ENCODE measurements around the gene LIN7A. TPM values are rescaled to one million over a fixed set of nuclear protein-coding genes. Genes with fewer than 3 reads are reported as not detected.

The LIN7A gene
- total RNA-seq, 1 experiment from 2014 or later: not detected

GRCh38 chr12:80861641-80862378 lies 75.9 kb downstream of the LIN7A start:
- Histone ChIP-seq H3K4me1 (ENCODE audit: control insufficient read depth, insufficient read depth, low read length) (no peaks in the 10 kb centered on the region), H3K36me3 (ENCODE audit: control insufficient read depth, insufficient read depth, low read length) (no peaks in the 10 kb centered on the region), H3K4me3 (ENCODE audit: low read depth in 2 of 2, low read length in 2 of 2) (no peak overlapping the region), H3K27ac (ENCODE audit: low read length) (no peak overlapping the region), H3K27me3 (ENCODE audit: control insufficient read depth, insufficient read depth, low read length) (no peaks in the 10 kb centered on the region), H3K9me3 (ENCODE audit: control insufficient read depth, insufficient read depth, low read depth, low read length) (no peaks in the 10 kb centered on the region)
- no peak for ATAC-seq
- no peak for TF ChIP-seq REST (IDR thresholded peaks at IDR 0.05; ENCODE audit: insufficient read depth in 1 of 2, low read depth in 2 of 2, low read length in 1 of 2)
- no peak for TF ChIP-seq TCF7L2 (IDR thresholded peaks at IDR 0.05; ENCODE audit: low read depth, low read length)
- CTCF ChIA-PET: no interaction called here
- intact Hi-C loops (cut with micrococcal nuclease; ENCODE audit: unreplicated experiment): no loop called here
- POLR2A ChIA-PET: no interaction called here
- no peak for DNase-seq (ENCODE audit: low read depth, low spot score)
- no TSS peak for BruUV-seq (replicated peaks)
- in situ Hi-C loops (cut with HindIII; ENCODE audit: low pct_unique_long_range_greater_than_20kb, low sequenced_read_pairs): no loop called here

- ChIA-PET CTCF (no interaction called here), POLR2A (no interaction called here)
- Histone ChIP-seq H3K36me3 (ENCODE audit: control insufficient read depth, insufficient read depth, low read length) (no peaks in the 10 kb centered on the region), H3K9me3 (ENCODE audit: control insufficient read depth, insufficient read depth, low read depth, low read length) (no peaks in the 10 kb centered on the region), H3K27me3 (ENCODE audit: control insufficient read depth, insufficient read depth, low read length) (no peaks in the 10 kb centered on the region), H3K27ac (ENCODE audit: low read length) (no peak overlapping the region), H3K4me3 (ENCODE audit: low read depth in 2 of 2, low read length in 2 of 2) (no peak overlapping the region), H3K4me1 (ENCODE audit: control insufficient read depth, insufficient read depth, low read length) (no peaks in the 10 kb centered on the region)
- DNase-seq (ENCODE audit: low read depth, low spot score) (no peak), ATAC-seq (no peak)
- BruUV-seq (replicated peaks): no TSS peak
- in situ Hi-C loops (cut with HindIII; ENCODE audit: low pct_unique_long_range_greater_than_20kb, low sequenced_read_pairs): no loop called here
- intact Hi-C loops (cut with micrococcal nuclease; ENCODE audit: unreplicated experiment): no loop called here
- TF ChIP-seq CTCF (IDR thresholded peaks at IDR 0.05) (no peak), SIN3A (IDR thresholded peaks at IDR 0.05; ENCODE audit: borderline replicate concordance, insufficient read depth, low read depth, low read length) (no peak)
Observed at GRCh38 chr12:80860928-80861327, 76.8 kb downstream of the LIN7A start.

DNA sequence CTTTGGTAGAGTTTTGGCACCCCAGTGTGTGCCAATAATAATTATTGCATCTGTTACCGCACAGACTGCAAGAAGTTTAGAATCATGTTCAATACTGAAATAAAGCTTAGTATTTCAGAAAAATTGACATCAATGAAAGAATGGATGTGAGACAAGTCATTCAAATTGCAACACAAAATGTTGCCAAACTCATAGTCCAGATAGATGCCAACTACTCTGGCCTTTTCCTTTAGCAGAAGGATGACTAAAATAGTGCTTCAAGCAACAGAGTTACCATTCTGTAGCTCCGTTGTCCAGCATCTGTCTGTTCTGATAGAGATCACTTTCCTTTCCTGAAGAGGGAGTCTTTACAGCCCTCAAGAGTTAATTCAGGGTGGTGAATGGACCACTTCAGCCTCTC lies 77.5 kb downstream of the LIN7A start:
- ATAC-seq (no peak), DNase-seq (ENCODE audit: low read depth, low spot score) (no peak)
- intact Hi-C loops (cut with micrococcal nuclease; ENCODE audit: unreplicated experiment) (no loop called here), in situ Hi-C loops (cut with HindIII; ENCODE audit: low pct_unique_long_range_greater_than_20kb, low sequenced_read_pairs) (no loop called here)
- no peak overlapping the region for H3K27ac ChIP-seq (ENCODE audit: low read length)
- ChIA-PET CTCF (no interaction called here), POLR2A (no interaction called here)
- no peaks in the 10 kb centered on the region for H3K36me3 ChIP-seq (ENCODE audit: control insufficient read depth, insufficient read depth, low read length)
- no TSS peak for BruUV-seq (replicated peaks)
- no peak overlapping the region for H3K4me3 ChIP-seq (ENCODE audit: low read depth in 2 of 2, low read length in 2 of 2)
- H3K9me3 ChIP-seq (ENCODE audit: control insufficient read depth, insufficient read depth, low read depth, low read length): no peaks in the 10 kb centered on the region
- no peaks in the 10 kb centered on the region for H3K4me1 ChIP-seq (ENCODE audit: control insufficient read depth, insufficient read depth, low read length)
- TF ChIP-seq REST (IDR thresholded peaks at IDR 0.05; ENCODE audit: insufficient read depth in 1 of 2, low read depth in 2 of 2, low read length in 1 of 2) (no peak), CTCF (IDR thresholded peaks at IDR 0.05) (no peak), SIN3A (IDR thresholded peaks at IDR 0.05; ENCODE audit: borderline replicate concordance, insufficient read depth, low read depth, low read length) (no peak), POLR2AphosphoS5 (IDR thresholded peaks at IDR 0.05; ENCODE audit: low read depth, low read length) (no peak)
- no peaks in the 10 kb centered on the region for H3K27me3 ChIP-seq (ENCODE audit: control insufficient read depth, insufficient read depth, low read length)

Data from Panc1 (cell line).